Measurements from ENCODE around the gene CDR2. TPM values are rescaled to one million over a fixed set of nuclear protein-coding genes. Genes with fewer than 3 reads are reported as not detected.

CDR2 gene
- total and polyA plus RNA-seq, 9 of the 15 experiments (the other 6 are each of a cell fraction or from before 2014, with no cell fraction given) = 4.6 to 30.3 (median 19.9) TPM

- TF ChIP-seq NCOR1 (IDR thresholded peaks at IDR 0.05) (0 out of 2 replicates have a peak, but pooled peaks have one; percentile 6), PHF8 (IDR thresholded peaks at IDR 0.05; ENCODE audit: borderline replicate concordance, low read length) (no peak), PRDM10 (IDR thresholded peaks at IDR 0.05; ENCODE audit: partially characterized antibody) (no peak), ARID1B (IDR thresholded peaks at IDR 0.05) (peak; percentile 74), HNRNPH1 (optimal IDR thresholded peaks at IDR 0.05; ENCODE audit: low read depth, low read length) (no peak), MTF1 (CRISPR knock-in tag; IDR thresholded peaks at IDR 0.05; ENCODE audit: borderline replicate concordance) (no peak), ZNF3 (CRISPR knock-in tag; IDR thresholded peaks at IDR 0.05) (no peak), YY1 (IDR thresholded peaks at IDR 0.05; ENCODE audit: borderline replicate concordance in 1 of 3, control insufficient read depth in 1 of 3, extremely low read depth in 1 of 3, insufficient read depth in 3 of 3, insufficient read length in 1 of 3, insufficient replicate concordance in 2 of 3, low read depth in 1 of 3, low read length in 2 of 3) (no peak), KAT7 (CRISPR knock-in tag; IDR thresholded peaks at IDR 0.05; ENCODE audit: borderline replicate concordance) (no peak), CCNT2 (IDR thresholded peaks at IDR 0.05; ENCODE audit: borderline replicate concordance, extremely low read depth, insufficient read length, low read depth, low read length) (no peak), HNRNPK (IDR thresholded peaks at IDR 0.05; ENCODE audit: low read depth, low read length, poor library complexity, severe bottlenecking) (no peak), USF2 (CRISPR knock-in tag; IDR thresholded peaks at IDR 0.05) (no peak), KDM4B (IDR thresholded peaks at IDR 0.05; ENCODE audit: borderline replicate concordance in 2 of 2, low read depth in 1 of 2) (no peak), CEBPZ (IDR thresholded peaks at IDR 0.05; ENCODE audit: borderline replicate concordance, low read depth, low read length) (no peak), SMAD4 (CRISPR knock-in tag; conservative IDR thresholded peaks at IDR 0.05) (no peak), ADNP (tag; IDR thresholded peaks at IDR 0.05) (no peak), HNRNPUL1 (IDR thresholded peaks at IDR 0.05; ENCODE audit: low read length) (no peak)
These were observed 21.1 kb downstream of the CDR2 start (continued) for GRCh38 chr16:22353191-22353919.
